IPS-18c (cell line): Measurements from ENCODE around the gene CARD9.
"Not testable (repeated sequence)": the region's sequence is repeated elsewhere in the genome, so short reads cannot be mapped to it uniquely, and the experiment has no call there.

Experiments used
- H3K4me3 ChIP-seq: 2 replicates; pipeline ENCODE4 v1.7.0; 2013; ENCODE audit warnings: low read depth, mild to moderate bottlenecking, low read length, moderate library complexity; ENCODE audit not compliant: insufficient read depth
- H3K9me3 ChIP-seq: one replicate; pipeline ENCODE4 v1.6.1; 2013; ENCODE audit warnings: mild to moderate bottlenecking, low read length, moderate library complexity; ENCODE audit not compliant: control insufficient read depth, insufficient read depth

The CARD9 gene

DNA sequence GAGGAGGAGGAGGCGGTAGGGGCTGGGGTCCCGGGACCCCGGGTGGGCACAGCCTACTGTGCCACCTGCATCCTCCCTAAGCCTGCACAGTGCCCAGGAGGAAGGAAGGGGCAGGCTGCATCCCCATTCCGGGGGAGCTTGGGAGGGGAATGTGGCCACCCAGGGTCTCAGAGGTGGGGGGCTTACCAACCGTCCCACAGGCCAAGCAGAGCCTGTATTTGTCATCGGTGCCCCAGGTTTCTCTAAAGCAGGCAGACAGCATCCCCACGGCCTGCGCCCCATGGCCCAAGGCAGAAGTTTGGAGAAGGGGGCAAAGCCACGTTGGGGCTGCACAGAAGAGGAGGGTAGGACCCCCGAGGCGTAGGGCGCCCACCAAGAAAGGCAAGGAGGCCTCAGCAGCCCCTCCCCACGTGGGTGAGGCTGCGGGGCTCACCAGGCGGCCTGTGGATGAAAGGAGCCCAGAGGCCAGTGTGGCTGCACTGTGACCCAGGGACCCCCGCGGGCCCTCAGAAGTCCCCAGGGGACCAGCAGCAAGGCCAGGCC, 46.6 kb downstream of the CARD9 start:
- no peaks in the 10 kb centered on the region for H3K9me3 ChIP-seq
- peak overlapping the region; percentile 20; the same call in 1 of the 2 replicates for H3K4me3 ChIP-seq

DNA sequence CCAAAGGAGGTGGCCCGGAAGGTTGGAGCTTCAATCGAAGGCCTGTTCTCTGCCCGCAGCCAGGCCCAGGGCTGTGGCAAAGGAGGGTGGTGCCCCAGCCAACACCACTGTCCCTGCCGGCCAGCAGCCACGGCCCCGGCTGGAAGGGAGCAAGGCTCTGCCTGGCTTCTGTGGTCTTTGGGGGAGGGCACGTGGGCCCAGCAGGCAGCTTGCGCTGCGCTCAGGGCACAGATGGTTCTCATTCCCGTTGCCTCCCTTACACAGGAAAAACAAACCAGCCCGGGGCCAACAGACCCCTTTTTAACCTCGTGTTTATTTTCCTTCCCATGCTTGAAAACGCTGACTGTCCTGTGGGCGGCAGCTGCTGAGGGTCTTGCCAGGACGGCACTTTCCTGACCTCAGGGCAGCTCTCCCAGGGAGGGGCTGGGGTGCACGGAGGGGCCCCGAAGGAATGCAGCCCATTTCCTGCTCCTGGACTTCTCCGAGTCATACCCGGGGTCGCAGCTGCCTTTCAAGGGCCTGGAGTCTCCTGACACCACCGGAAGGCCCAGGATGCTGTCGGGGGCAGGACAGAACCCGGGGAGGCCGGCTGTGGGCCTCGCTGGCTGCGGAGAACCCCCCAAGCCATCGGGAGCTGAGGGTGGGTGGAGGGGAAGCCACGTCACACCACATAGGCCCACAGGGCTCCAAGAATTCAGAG, 47.3 kb downstream of the CARD9 start:
- no peaks in the 10 kb centered on the region for H3K9me3 ChIP-seq
- H3K4me3 ChIP-seq, result no peak overlapping the region

DNA sequence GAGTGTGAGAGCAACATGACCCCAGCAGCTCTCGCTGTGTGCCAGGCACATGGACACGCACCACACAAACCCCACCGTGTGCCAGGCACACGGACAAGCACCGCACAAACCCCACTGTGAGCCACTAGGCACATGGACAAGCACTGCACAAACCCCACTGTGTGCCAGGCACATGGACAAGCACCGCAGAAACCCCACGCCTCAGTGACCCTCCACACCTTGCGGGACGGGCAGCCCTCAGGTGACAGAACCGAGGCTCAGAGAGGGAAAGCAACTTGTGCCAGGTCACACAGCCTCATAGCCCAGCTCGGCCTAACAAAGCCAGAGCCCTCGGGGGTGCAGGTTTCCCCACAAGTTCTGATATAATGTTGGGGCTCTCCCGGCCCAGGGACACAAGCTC, 48.1 kb downstream of the CARD9 start:
- H3K4me3 ChIP-seq, result no peak overlapping the region

DNA sequence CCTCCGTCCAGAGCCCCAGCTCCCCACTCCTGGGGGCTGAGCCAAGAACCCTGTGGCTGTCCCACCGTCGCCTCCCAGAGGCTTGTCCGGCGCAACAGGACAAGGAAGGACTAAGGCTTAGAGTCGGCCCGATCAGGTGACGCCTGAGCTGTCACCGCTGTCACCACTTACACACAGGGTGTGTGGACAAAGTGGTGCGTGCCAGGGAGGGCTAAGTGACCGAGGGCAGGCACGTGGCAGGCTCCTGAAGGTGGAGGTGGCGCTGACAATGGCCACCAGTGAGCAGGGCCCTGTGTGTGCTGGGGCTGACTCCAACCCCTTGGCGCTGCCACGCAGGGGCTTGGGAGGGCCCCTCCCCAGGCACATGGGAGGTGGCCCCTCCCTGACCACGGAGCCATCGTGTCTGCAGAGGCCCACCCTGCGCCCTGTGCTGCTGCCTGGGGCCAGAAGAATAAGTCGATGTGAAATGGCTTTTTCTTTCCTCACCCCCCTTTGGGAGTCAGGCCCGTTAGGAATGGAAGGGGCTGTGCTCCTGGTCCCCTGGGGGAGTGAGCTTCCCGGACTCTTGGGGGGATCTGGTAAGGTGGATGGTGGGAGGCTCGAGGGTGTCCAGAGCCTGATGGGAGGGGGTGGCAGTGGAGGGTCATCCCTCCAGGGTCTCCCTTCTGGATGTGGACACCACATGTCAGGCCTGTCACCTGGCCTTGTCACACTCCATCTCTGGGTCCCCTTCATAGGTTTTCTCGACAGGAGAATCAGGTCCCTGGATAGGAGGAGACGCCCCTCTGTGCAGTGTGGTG, 48.8 kb downstream of the CARD9 start:
- no peaks in the 10 kb centered on the region for H3K9me3 ChIP-seq
- H3K4me3 ChIP-seq, result no peak overlapping the region

More for the DNA sequence above, 48.1 kb downstream of the CARD9 start:
- no peaks in the 10 kb centered on the region for H3K9me3 ChIP-seq

DNA sequence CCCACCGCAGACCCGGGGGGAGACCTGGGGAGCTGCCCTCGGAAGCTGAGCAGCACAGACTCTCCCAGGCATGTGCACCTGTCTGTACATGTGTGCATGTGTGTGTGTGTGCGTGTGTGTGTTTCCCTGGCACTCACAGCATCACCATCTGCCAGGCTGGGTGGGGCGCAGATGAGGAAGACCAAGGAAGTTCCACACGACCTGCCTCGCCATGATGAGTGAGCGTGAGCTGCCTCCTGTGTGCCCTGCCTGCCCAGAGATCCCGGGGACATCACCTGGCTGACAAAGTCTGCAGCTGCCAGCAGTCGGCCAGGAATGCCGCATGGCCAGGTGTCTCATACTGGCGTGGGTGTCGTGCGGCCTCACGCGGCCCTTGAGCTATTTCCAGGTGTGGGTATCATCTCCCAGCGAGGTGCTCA, 50.1 kb downstream of the CARD9 start:
- Histone ChIP-seq H3K4me3 (no peak overlapping the region), H3K9me3 (no peaks in the 10 kb centered on the region)

DNA sequence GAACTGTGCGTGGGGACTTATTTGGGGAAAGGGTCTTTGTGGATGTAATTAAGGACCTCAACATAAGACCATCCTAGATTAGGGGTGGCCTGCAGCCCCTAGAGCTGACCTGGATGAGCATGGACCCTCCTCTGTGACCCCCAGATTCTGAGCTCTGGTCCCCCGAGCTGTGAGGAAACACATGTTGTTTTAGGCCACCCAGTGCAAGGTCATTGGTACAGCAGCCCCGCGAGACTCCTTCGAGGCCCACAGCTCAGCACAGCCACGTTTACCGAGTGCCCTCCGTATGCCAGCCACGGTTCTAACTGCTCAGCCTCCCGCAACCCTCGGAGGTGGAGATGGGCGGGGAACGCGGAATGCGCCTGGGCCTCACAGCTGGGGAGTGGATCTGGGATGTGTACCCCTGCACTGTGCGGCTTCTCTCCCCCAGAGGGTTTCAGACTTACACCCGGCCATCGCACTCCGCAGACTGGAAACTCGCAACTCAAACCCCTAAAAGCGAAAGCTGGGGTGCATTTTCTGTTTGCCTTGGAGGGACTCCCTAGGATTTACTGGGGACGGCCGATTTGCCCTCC, 50.6 kb downstream of the CARD9 start:
- no peaks in the 10 kb centered on the region for H3K9me3 ChIP-seq
- no peak overlapping the region for H3K4me3 ChIP-seq

DNA sequence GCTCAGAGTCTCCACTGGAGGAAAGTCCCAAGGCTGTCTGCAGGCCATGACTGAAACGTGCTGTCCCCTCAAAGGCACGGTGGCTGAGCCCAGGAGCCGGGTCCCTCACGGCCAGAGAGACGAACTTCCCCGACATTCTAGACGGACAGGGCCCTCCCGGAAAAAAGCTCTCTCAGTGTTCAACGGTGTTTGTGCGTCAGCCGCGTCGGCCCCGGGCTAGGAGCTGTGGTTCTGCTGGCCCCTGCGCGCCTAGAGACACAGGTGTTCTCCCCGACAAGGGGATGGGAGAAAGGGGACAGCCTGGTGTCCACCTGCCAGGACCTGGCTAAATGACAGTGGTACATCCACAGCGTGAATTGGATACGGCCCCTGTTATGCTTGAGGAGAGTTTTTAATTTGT, 51.9 kb downstream of the CARD9 start:
- H3K9me3 ChIP-seq, result no peaks in the 10 kb centered on the region

DNA sequence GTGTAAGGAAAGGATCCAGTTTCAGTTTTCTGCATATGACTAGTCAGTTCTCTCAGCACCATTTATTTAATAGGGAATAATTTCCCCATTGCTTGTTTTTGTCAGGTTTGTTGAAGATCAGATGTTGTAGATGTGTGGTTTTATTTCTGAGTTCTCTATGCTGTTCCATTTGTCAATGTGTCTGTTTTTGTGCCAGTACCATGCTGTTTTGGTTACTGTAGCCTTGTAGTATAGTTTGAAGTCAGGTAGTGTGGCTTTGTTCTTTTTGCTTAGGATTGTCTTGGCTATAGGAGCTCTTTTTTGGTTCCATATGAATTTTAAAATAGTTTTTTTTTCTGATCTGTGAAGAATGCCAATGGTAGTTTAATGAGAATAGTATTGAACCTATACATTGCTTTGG, 52.5 kb downstream of the CARD9 start:
- H3K4me3 ChIP-seq, H3K9me3 ChIP-seq: not testable (repeated sequence)

More for the DNA sequence above, 51.9 kb downstream of the CARD9 start:
- H3K4me3 ChIP-seq, result no peak overlapping the region

DNA sequence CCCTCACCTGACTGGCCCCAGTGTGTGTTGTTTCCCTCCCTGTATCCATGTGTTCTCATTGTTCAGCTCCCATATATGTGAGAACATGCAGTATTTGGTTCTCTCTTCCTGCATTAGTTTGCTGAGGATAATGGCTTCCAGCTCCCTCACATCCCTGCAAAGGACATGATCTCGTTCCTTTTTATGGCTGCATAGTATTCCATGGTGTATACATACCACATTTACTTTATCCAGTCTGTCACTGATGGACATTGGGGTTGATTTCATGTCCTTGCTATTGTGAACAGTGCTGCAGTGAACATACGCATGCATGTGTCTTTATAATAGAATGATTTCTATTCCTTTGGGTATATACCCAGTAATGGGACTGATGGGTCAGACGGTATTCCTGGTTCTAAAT, 53.5 kb downstream of the CARD9 start:
- H3K9me3 ChIP-seq, H3K4me3 ChIP-seq: not testable (repeated sequence)

DNA sequence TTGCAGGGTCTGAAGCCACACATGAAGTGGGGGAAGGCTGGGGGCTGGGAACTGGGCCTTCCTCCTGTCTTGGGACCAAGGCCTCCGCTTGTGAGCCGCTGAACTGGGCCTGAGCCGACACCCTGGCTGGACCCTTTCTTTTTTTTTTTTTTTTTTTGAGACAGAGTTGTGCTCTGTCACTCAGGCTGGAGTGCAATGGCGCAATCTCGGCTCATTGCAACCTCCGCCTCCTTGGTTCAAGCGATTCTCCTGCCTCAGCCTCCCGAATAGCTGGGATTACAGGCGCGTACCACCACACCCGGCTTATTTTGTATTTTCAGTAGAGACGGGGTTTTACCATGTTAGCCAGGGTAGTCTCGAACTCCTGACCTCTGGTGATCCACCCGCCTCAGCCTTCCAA, 54.2 kb downstream of the CARD9 start:
- not testable (repeated sequence) for H3K4me3 ChIP-seq, H3K9me3 ChIP-seq

DNA sequence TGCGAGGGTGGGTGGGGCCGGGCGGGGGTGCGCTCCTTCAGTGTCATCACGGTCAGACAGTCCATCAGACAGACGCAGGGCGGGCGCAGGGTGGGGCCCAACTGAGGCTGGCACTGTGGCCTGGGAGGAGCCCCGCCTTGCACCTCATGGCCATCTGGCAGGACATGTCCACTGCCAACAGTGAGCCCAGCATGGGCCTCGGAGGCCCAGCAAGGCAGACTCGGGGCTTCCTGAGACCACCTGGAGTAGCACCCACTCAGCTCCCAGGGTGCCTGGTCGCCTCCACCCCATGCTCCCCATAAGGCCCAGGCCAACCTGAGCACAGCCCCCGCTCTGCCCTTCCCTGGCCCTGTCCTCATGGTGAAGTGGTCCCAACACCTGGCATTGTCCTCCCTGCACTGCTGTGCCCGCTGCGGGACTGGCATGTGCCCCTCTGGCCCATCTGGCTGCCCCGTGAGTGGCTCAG, 54.7 kb downstream of the CARD9 start:
- Histone ChIP-seq H3K9me3 (no peaks in the 10 kb centered on the region), H3K4me3 (no peak overlapping the region)

DNA sequence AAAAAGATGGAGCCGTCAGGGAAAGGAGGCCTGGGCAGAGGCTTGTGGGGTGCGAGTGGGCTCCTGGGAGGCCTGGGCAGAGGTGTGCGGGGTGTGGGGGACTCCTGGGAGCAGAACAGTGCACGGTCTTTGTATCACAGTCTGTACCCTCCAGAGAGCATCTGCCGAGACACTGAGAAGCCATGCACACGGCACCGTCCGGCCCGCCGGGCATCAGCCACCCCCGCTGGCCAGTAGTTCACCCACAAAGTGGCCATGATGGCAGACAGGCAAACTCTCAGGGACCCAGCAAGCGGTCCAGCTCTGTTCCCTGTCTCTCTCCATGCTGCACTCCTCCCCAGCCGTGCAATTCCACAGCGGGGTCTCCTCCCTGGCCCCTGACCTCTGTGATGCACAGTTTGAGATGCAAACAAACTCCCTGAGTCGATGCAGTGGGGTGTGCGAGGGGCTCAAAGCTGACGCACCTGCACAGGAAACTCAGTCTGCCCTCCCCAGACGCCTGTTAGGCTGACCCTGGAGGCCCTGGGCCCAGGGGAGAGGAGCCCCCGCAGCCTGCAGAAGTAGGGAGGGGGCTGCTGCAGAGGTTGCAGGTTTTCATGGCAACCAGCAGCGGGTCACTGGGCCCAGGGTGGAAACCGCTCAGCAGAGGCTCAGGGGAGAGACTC, 55.2 kb downstream of the CARD9 start:
- H3K4me3 ChIP-seq, result no peak overlapping the region

DNA sequence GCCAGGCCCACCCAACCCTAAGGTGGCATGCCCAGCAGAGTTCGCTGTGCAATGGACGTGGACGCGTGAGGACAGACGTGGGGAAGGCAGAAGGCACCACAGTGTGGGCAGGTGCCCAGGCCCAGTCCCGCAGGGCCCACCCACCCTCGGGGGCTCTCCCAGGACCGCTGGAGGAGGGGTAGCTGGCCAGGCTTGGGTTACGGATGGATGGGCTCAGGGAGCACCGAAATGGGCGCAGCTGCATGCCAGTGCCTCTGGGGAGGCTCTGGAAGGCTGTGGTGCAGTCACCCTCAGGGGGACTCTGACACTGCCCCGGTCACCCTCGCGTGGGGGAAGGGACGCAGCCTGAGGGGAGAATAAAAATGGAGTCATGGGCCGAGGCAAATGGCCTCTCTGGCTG, 55.8 kb downstream of the CARD9 start:
- Histone ChIP-seq H3K9me3 (no peaks in the 10 kb centered on the region), H3K4me3 (no peak overlapping the region)

More for the DNA sequence above, 55.2 kb downstream of the CARD9 start:
- H3K9me3 ChIP-seq, result no peaks in the 10 kb centered on the region

DNA sequence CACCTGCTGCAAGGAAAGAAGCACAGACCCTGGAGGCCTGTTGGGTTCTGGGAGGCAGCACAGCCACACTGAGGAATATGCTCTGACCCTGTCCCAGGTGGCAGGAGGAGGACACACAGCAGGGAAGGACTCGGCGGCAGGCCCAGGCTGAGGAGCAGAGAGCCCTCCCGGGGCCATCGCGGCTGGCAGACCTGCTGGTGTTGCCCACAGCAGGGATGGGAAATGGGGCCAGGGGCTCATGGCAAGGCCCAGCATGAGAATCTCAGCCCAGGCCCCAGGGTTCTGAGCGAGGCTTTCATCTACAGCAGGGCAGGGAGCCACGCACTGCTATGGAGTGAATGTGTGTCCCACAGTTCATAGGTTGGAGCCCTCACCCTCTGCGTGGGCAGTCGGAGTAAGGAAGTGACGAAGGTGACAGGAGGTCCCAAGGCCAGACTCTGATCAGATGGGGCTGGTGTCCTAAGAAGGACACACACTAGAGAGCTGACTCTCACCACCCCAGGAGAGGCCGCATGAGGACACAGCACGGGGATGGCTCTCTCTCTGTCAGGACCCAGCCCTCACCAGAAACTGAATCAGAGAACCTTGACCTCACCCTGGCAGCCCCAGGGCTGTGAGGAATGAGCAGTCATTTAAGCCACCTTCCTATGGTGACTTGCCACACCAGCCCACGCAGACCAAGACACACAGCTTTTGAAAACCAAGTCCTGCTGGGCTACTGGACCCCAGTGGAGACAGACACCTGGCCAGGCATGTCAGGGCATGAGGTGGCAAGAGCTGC, 56.4 kb downstream of the CARD9 start:
- Histone ChIP-seq H3K4me3 (no peak overlapping the region), H3K9me3 (no peaks in the 10 kb centered on the region)

DNA sequence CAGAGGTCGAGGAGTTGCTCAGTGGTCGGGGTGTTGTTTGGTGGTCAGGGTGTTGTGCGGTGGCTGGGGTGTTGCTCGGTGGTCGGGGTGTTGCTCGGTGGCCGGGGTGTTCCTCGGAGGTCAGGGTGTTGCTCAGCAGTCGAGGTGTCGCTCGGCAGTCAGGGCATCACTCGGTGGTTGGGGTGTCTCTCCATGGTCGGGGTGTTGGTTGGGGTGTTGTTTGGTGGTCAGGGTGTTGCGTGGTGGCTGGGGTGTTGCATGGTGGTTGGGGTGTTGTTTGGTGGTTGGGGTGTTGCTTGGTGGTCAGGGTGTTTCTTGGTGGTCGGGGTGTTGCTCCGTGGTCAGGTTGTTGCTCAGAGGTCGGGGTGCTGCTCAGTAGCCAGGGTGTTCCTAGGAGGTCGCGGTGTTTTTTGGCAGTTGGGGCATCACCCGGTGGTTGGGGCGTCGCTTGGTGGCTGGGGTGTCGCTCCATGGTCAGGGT, 57.2 kb downstream of the CARD9 start:
- H3K9me3 ChIP-seq, result no peaks in the 10 kb centered on the region
- H3K4me3 ChIP-seq, result no peak overlapping the region

DNA sequence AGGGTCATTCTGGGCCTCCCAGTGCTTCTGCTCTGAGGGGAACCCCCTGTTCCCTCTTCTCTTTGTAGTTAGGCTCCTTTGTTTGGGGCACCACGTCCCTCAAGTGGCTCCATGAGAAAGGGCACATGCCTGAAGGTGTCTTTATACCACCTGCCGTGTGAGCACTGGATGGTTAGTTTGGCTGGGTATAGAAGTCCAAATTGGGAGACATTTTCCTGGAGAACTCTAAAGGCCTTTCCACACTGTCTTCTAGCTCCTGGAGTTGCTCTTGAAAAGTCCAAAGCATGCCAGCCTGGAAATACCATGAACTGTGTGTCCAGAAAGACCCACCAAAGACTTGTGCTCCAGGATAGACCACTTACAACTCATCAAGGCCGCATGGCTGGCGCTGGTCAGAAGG, 58.5 kb downstream of the CARD9 start:
- Histone ChIP-seq H3K4me3 (no peak overlapping the region; the same call in 1 of the 2 replicates), H3K9me3 (no peaks in the 10 kb centered on the region)

DNA sequence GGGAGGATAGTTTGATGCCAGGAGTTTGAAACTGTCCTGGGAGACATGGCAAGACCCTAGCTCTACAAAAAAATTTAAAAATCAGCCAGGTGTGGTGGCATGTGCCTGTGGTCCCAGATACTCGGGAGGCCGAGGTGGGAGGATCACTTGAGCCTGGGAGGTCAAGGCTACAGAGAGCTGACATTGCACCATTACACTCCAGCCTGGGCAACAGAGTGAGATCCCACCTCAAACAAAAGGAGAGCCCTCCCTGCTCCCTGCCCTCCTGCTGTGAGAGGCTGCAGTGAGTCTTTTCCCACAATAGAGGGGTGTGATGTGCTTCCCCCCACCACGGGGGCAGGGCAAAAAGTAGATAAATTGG, 59.4 kb downstream of the CARD9 start:
- Histone ChIP-seq H3K4me3 (no peak overlapping the region), H3K9me3 (no peaks in the 10 kb centered on the region)
